WTC11 (cell line): Measurements from ENCODE around the gene TNS3.

ENCODE experiments used
- EMX1 ChIP-seq: fragments of 250-450 bp; sonication (Bioruptor Pico); IDR thresholded peaks from 2 replicates; pipeline ENCODE4 v1.8.0; 2021; ENCODE audit warnings: mild to moderate bottlenecking
- NR3C1 ChIP-seq: sonication (generic); formaldehyde crosslinking; conservative IDR thresholded peaks from 2 replicates; pipeline ENCODE4 v1.8.1; 2023; ENCODE audit warnings: low read depth, mild to moderate bottlenecking, missing genetic modification reagents
- TP53 ChIP-seq: sonication (generic); formaldehyde crosslinking; IDR thresholded peaks from 2 replicates; pipeline ENCODE4 v1.8.1; 2023; ENCODE audit warnings: mild to moderate bottlenecking, missing genetic modification reagents
- ZNF512 ChIP-seq: sonication (generic); formaldehyde crosslinking; IDR thresholded peaks from 2 replicates; pipeline ENCODE4 v1.8.1; 2022; ENCODE audit warnings: missing genetic modification reagents, borderline replicate concordance
- ZNF671 ChIP-seq: fragments of 250-450 bp; sonication (Bioruptor Pico); IDR thresholded peaks from 2 replicates; pipeline ENCODE4 v1.8.0; 2021; ENCODE audit warnings: mild to moderate bottlenecking
- TF ChIP-seq, protein P1 (sequence below): fragments of 200-600 bp; IDR thresholded peaks from 2 replicates; pipeline ENCODE4 v1.8.0; 2022; ENCODE audit warnings: antibody characterized with exemption

DNA sequence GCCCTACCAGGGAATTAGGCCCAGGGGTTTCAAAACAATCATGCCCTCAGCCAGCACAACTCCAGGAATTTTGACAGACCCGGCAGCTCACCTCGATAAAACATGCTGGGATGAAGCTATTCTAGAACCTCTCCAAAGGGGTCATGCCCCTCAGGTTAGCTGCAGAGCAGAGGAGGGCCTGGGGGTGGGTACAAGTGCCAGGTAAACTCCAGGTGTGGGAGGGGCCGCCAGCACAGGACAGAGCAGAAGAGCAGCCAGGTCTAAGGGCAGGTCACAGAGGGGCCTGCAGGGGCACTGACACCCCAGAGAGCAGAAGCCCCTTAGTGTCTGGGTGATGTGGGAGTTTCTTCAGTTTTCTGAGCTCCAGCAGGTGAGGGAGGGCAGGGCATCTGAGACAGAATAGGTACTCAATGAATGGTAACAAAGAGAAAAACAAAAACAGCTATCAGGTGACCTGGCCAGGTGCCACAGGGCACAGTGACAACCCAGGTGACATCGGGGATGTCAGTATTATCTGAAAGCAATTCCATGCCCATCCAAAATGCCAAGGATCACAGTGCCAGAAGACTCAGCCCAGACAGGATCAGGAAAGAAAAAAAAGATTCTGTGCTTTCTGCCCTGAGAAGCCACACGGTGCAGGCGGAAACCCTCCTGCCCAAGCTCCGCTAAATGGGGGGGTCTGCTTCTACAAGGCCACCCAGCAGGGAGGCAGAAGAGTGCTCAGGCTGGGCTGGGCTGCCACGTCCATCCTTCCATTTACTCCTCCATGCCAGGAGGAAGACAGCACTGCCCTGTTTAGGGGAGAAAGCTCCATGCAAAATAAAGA lies 104.5 kb downstream of the TNS3 start:
- TF ChIP-seq ZNF671 (CRISPR knock-in tag) (no peak), EMX1 (CRISPR knock-in tag) (no peak), NR3C1 (no peak), TP53 (CRISPR knock-in tag) (no peak), ZNF512 (CRISPR knock-in tag) (no peak)
- TF ChIP-seq, protein P1, sequence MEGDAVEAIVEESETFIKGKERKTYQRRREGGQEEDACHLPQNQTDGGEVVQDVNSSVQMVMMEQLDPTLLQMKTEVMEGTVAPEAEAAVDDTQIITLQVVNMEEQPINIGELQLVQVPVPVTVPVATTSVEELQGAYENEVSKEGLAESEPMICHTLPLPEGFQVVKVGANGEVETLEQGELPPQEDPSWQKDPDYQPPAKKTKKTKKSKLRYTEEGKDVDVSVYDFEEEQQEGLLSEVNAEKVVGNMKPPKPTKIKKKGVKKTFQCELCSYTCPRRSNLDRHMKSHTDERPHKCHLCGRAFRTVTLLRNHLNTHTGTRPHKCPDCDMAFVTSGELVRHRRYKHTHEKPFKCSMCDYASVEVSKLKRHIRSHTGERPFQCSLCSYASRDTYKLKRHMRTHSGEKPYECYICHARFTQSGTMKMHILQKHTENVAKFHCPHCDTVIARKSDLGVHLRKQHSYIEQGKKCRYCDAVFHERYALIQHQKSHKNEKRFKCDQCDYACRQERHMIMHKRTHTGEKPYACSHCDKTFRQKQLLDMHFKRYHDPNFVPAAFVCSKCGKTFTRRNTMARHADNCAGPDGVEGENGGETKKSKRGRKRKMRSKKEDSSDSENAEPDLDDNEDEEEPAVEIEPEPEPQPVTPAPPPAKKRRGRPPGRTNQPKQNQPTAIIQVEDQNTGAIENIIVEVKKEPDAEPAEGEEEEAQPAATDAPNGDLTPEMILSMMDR: no peak
